ENCODE measurements around the gene A3GALT2.

A3GALT2 gene

GRCh38 chr1:33272509-33272908 lies 48.4 kb downstream of the A3GALT2 start:
- DNase-seq (ENCODE audit: low spot score), result no peak

GRCh38 chr1:33271666-33272505 lies 49.0 kb downstream of the A3GALT2 start:
- DNase-seq (ENCODE audit: low spot score), result no peak

- no peak for DNase-seq (ENCODE audit: low spot score)
Measured at GRCh38 chr1:33270808-33271465, 50.0 kb downstream of the A3GALT2 start.

GRCh38 chr1:33270379-33270778 lies 50.5 kb downstream of the A3GALT2 start:
- DNase-seq (ENCODE audit: low spot score), result no peak

GRCh38 chr1:33269621-33270020 lies 51.3 kb downstream of the A3GALT2 start:
- no peak for DNase-seq (ENCODE audit: low spot score)

- no peak for DNase-seq (ENCODE audit: low spot score)
Measured at GRCh38 chr1:33268927-33269610, 51.8 kb downstream of the A3GALT2 start.

GRCh38 chr1:33268457-33268856 lies 52.4 kb downstream of the A3GALT2 start:
- DNase-seq (ENCODE audit: low spot score), result no peak

- DNase-seq (ENCODE audit: low spot score), result no peak
Measured at GRCh38 chr1:33267468-33268205, 53.3 kb downstream of the A3GALT2 start.

GRCh38 chr1:33266766-33267165 lies 54.1 kb downstream of the A3GALT2 start:
- no peak for DNase-seq (ENCODE audit: low spot score)

- DNase-seq (ENCODE audit: low spot score), result no peak
Measured at GRCh38 chr1:33265780-33266605, 54.9 kb downstream of the A3GALT2 start.

GRCh38 chr1:33263890-33264504 lies 56.9 kb downstream of the A3GALT2 start:
- no peak for DNase-seq (ENCODE audit: low spot score)

GRCh38 chr1:33261344-33261743 lies 59.6 kb downstream of the A3GALT2 start:
- no peak for DNase-seq (ENCODE audit: low spot score)

- DNase-seq (ENCODE audit: low spot score), result no peak
Measured at GRCh38 chr1:33260439-33260838, 60.5 kb downstream of the A3GALT2 start.

GRCh38 chr1:33259879-33260278 lies 61.0 kb downstream of the A3GALT2 start:
- no peak for DNase-seq (ENCODE audit: low spot score)

- DNase-seq (ENCODE audit: low spot score), result no peak
Measured at GRCh38 chr1:33258788-33259274, 62.1 kb downstream of the A3GALT2 start.

- no peak for DNase-seq (ENCODE audit: low spot score)
Measured at GRCh38 chr1:33257772-33258712, 62.9 kb downstream of the A3GALT2 start.

- DNase-seq (ENCODE audit: low spot score), result no peak
Measured at GRCh38 chr1:33257207-33257771, 63.6 kb downstream of the A3GALT2 start.

Data from left forelimb (tissue), 1 donor.